ENCODE results near the gene PIP5KL1.
A peak's percentile ranks its signal among the peaks of the same experiment; 100 is the strongest.

The PIP5KL1 gene

DNA sequence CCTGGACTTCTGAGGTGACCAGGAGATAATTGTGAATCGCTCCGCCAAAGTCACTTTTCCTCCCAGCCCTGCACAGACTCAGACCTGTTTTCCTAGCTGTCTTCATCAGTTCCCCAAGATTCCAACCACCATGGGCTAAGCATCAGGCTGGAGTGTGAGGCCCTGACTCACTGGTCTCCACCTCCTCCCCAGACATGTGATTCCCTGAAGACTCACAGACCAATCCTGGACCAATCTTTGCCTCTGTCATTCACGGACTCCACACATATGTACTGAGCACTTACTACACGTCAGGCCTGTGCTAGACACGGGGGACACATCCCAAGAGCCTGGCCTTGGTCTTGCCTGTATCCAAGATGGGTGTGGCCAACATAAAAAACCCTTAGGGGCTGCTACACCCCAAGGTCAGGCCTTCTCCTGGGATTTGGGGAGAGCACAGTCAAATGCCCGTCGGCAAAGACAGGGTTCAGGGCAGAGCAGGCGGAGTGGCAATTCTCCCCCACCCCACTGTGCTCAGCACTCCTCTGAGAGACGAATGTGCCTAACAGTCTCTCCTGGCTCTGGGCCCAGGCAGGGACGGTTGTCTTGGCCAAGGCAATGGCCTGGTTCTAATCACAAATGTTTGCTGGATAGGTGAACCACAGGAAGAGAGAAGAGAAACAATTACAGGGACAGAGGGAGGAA, 38.3 kb upstream of the PIP5KL1 start:
- peak; percentile 43 for DNase-seq (ENCODE audit: low spot score)
- no peak for FAIRE-seq

DNA sequence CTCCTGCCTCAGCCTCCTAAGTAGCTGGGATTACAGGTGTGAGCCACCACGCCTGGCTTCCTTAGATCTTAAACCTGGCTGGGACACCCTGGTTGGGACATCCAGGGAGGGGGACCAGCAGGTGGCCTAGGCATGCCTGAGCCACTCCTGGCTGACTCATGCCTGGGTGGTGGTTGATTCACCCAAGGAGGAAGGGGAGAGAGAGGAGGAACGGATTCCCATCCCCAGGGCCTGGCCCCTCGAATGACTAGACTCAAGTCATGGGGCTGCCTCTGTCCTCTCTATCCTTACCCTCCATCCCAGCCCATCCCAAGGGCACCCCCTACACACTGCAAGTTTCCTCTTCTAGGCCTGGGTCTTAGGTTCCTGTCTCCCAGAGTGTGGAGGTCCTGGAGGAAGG, 37.5 kb upstream of the PIP5KL1 start:
- FAIRE-seq (peak; percentile 51), DNase-seq (ENCODE audit: low spot score) (peak; percentile 62)

GRCh38 chr9:127967151-127967809, 36.7 kb upstream of the PIP5KL1 start:
- FAIRE-seq (no peak), DNase-seq (ENCODE audit: low spot score) (no peak)

- DNase-seq (ENCODE audit: low spot score) (no peak), FAIRE-seq (no peak)
These were observed 36.0 kb upstream of the PIP5KL1 start for GRCh38 chr9:127966416-127967150.

- FAIRE-seq, result no peak
- no peak for DNase-seq (ENCODE audit: low spot score)
These were observed 35.4 kb upstream of the PIP5KL1 start for GRCh38 chr9:127965953-127966352.

DNA sequence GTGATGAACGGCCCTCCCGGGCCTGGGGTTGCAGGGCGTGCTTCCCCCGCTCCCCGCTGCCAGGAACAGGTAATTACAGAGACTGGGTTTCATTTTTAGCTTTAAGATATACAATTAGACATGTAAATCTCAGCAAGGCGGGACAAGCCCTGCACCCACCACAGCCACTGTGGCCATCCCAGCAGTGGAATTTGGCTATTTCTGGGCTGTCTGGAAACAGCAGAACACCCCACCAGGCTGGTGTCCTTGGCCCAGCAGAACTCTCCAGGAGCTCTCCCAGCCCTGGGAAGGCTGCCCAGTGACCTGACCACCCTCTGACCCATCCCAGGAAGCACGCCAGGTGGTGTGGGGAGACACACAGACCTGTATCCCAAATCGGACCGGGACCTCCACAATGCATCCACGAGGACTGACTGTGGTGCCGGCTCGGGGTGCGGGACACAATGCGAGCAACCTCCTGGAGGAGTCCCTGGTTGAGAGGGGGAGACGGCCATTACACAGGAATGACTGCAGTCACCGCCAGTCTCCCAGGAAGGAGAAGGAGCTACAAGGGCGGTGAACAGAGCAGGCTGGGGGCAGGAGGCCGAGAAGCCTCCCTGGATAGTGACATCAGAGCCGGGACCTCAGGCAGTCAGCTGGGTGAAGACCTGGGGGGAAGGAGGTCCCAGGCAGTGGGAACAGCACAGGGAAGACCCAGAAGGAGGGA, 32.9 kb upstream of the PIP5KL1 start:
- FAIRE-seq, result no peak
- DNase-seq (ENCODE audit: low spot score), result no peak

DNA sequence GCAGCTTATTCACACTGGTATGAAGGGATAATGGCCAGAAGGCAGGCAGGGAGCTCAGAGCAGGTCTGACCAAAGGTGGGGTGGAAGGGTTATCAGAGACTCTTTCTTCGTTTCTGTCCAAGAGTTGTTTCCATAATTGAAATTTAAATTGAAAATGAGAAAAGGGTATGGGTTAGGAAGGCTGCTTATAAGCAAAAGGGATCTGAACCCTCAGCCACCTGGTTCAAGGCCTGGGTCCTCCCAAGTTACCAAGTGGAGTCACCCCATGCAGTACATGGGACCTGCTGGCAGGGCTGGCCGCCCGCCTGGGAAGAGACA, 32.4 kb upstream of the PIP5KL1 start:
- no peak for FAIRE-seq
- DNase-seq (ENCODE audit: low spot score), result no peak

- FAIRE-seq, result no peak
- DNase-seq (ENCODE audit: low spot score), result no peak
These were observed 31.7 kb upstream of the PIP5KL1 start for GRCh38 chr9:127962278-127962677.

DNA sequence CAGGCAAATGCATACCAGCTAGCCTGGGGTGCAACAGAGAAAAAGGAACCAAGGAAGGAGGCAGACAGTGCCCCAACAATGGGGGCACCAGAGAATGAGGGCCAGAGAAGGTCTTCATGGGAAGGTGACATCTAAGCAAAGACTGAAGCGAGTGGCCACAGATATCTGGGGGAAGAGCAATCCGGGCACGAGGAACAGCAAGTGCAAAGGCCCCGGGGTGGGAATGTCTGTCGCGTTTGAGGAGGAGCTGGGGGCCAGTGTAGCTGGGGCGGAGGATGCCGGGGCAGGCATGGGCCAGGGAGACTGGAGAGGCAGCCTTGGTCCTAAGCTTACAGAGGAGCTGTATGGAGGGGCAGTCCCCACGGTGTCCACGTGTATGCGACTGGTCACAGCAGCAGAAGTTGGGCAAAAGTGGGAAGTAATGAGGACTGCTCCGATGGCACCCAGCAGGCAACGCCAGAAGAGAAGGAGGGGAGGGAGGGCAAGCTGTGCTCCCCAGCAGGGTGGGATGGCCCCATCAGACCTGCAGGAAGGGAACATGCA, 31.1 kb upstream of the PIP5KL1 start:
- no peak for FAIRE-seq
- DNase-seq (ENCODE audit: low spot score), result no peak

DNA sequence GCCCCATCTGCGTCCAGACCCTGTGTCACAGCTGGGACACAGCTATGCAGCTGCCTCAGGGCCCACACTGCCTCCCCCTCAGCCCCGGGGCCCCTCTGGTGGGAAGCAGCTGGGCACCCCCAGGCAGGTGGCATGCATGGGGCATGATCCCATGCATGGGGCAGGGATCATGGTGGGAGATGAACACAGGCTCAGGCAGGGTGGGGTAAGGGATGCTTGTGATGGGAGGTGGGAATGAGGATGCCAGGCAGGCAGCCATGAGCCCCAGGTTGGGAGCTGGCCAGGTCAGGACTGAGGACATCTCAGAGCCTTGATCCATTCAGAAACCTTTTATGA, 30.5 kb upstream of the PIP5KL1 start:
- no peak for DNase-seq (ENCODE audit: low spot score)
- no peak for FAIRE-seq

- FAIRE-seq (no peak), DNase-seq (ENCODE audit: low spot score) (no peak)
These were observed 30.0 kb upstream of the PIP5KL1 start for GRCh38 chr9:127960410-127961154.

GRCh38 chr9:127959841-127960409, 29.3 kb upstream of the PIP5KL1 start:
- DNase-seq (ENCODE audit: low spot score), result no peak
- no peak for FAIRE-seq

DNA sequence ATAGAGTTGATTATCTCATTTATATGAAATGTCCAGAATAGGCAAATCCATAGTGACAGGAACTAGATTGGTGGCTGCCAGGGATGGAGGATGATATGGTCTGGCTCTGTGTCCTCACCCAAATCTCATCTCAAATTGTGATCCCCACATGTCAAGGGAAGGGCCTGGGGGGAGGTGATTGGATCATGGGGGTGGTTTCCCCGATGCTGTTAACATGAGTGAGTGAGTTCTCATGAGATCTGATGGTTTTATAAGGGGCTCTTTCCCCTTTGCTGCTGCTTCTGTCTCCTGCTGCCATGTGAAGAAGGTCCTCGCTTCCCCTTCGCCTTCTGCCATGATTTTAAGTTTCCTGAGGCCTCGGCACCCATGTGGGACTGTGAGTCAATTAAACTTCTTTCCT, 28.8 kb upstream of the PIP5KL1 start:
- DNase-seq (ENCODE audit: low spot score), result no peak
- no peak for FAIRE-seq

- no peak for FAIRE-seq
These were observed 28.2 kb upstream of the PIP5KL1 start for GRCh38 chr9:127958728-127959127.

GRCh38 chr9:127955294-127956015, 24.9 kb upstream of the PIP5KL1 start:
- peak; percentile 85 for FAIRE-seq

More at GRCh38 chr9:127958728-127959127, 28.2 kb upstream of the PIP5KL1 start:
- DNase-seq (ENCODE audit: low spot score), result no peak

GRCh38 chr9:127954831-127955293, 24.3 kb upstream of the PIP5KL1 start:
- no peak for FAIRE-seq
- DNase-seq (ENCODE audit: low spot score), result no peak

More at GRCh38 chr9:127955294-127956015, 24.9 kb upstream of the PIP5KL1 start:
- peak; percentile 86 for DNase-seq (ENCODE audit: low spot score)

- no peak for FAIRE-seq
- no peak for DNase-seq (ENCODE audit: low spot score)
These were observed 23.4 kb upstream of the PIP5KL1 start for GRCh38 chr9:127953768-127954505.

DNA sequence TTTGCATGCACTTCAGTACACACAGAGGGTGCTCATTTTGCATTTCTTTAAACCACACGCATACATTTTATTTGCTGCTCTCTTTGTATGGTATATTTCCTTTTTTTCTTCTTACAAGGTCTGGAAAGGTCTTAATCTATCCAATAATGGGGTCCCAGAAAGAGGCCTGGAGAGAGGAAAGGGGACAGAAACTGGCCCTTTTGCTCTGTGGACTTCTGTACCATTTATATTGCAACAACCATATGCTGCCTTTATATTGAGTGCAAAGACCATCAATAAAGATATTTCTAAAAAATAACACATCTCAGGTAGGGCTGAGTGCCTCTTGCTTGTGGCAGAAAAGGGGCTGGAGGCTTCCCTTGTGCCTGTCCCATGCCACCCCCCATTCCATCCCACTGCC, 22.6 kb upstream of the PIP5KL1 start:
- no peak for DNase-seq (ENCODE audit: low spot score)
- FAIRE-seq, result no peak
